Fibroblast of skin of left biceps (primary cell): ENCODE results near the gene RPUSD3.
"Not testable (repeated sequence)": the region's sequence is repeated elsewhere in the genome, so short reads cannot be mapped to it uniquely, and the experiment has no call there.

ENCODE experiments used
- DNase-seq, 2 experiments: peaks; one replicate each; pipeline ENCODE4 v3.0.0-alpha.2; 2013; ENCODE audit warnings: low read depth in 2 of 2

Gene RPUSD3

GRCh38 chr3:9843715-9844438 is at the start of gene RPUSD3:
Gene RPUSD3, minus strand, starts transcription at chr3:9844008. Its CDS starts 18 bp downstream, at chr3:9843990.
- peak; percentile 89 to 90 for DNase-seq

- DNase-seq = no peak
These were observed 47.3 kb upstream of the RPUSD3 start for GRCh38 chr3:9891072-9891622.

- DNase-seq = peak; percentile 70 to 75
These were observed 46.7 kb upstream of the RPUSD3 start, which contains the start of gene JAGN1 for GRCh38 chr3:9890249-9891071. Gene JAGN1, plus strand, starts transcription at chr3:9890610. Its CDS starts 113 bp downstream, at chr3:9890723.

GRCh38 chr3:9889405-9889804 is 45.6 kb upstream of the RPUSD3 start:
- no peak for DNase-seq

GRCh38 chr3:9888540-9888939 is 44.7 kb upstream of the RPUSD3 start:
- no peak for DNase-seq

GRCh38 chr3:9887480-9887879 is 43.7 kb upstream of the RPUSD3 start:
- DNase-seq = no peak

GRCh38 chr3:9886328-9886727 is 42.5 kb upstream of the RPUSD3 start:
- DNase-seq = no peak

- DNase-seq = peak in 1 of 2 experiments; percentile 48
These were observed 40.9 kb upstream of the RPUSD3 start for GRCh38 chr3:9884555-9885165.

- no peak for DNase-seq
These were observed 40.1 kb upstream of the RPUSD3 start for GRCh38 chr3:9883706-9884554.

- DNase-seq = no peak
These were observed 37.6 kb upstream of the RPUSD3 start for GRCh38 chr3:9881441-9881840.

- no peak for DNase-seq
These were observed 36.2 kb upstream of the RPUSD3 start, which contains the start of gene CIDEC for GRCh38 chr3:9879830-9880549. Gene CIDEC, minus strand, starts transcription at chr3:9880253. Its CDS starts 1,767 bp downstream, at chr3:9878486.

- DNase-seq = no peak
These were observed 34.9 kb upstream of the RPUSD3 start for GRCh38 chr3:9878700-9879099.

- DNase-seq = no peak
These were observed 33.2 kb upstream of the RPUSD3 start for GRCh38 chr3:9876991-9877390.

GRCh38 chr3:9876255-9876654 is 32.4 kb upstream of the RPUSD3 start:
- not testable (repeated sequence) for DNase-seq

GRCh38 chr3:9875448-9875847 is 31.6 kb upstream of the RPUSD3 start:
- no peak for DNase-seq

GRCh38 chr3:9872067-9872466 is 28.3 kb upstream of the RPUSD3 start:
- DNase-seq = not testable (repeated sequence)

GRCh38 chr3:9870978-9871377 is 27.2 kb upstream of the RPUSD3 start:
- peak in 1 of 2 experiments; percentile 55 for DNase-seq

- DNase-seq = no peak
These were observed 26.1 kb upstream of the RPUSD3 start for GRCh38 chr3:9869955-9870354.

GRCh38 chr3:9867106-9867505 is 23.3 kb upstream of the RPUSD3 start:
- no peak for DNase-seq

GRCh38 chr3:9866639-9867038 is 22.8 kb upstream of the RPUSD3 start:
- DNase-seq = no peak
